ENCODE results near the gene DTWD2.

DNA sequence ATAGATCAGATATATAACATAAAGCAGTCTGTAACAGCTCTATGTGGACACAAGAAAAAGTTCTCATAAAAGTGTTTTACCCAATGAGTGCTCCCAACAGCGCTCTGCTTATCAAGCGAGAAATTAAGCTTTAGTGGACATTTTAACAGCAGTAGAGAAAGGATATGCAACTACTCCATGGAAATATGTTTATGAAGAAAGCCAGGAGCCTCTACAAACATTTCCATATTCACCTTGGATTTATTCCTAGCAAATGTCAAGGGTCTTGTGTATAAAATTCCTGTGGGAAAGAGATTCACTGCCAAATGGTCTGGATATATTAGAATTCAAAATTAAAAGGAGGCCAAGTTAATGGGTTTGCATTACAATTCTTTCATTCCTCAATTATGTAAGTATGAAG, 66.5 kb downstream of the DTWD2 start:
- TF ChIP-seq, protein P1, sequence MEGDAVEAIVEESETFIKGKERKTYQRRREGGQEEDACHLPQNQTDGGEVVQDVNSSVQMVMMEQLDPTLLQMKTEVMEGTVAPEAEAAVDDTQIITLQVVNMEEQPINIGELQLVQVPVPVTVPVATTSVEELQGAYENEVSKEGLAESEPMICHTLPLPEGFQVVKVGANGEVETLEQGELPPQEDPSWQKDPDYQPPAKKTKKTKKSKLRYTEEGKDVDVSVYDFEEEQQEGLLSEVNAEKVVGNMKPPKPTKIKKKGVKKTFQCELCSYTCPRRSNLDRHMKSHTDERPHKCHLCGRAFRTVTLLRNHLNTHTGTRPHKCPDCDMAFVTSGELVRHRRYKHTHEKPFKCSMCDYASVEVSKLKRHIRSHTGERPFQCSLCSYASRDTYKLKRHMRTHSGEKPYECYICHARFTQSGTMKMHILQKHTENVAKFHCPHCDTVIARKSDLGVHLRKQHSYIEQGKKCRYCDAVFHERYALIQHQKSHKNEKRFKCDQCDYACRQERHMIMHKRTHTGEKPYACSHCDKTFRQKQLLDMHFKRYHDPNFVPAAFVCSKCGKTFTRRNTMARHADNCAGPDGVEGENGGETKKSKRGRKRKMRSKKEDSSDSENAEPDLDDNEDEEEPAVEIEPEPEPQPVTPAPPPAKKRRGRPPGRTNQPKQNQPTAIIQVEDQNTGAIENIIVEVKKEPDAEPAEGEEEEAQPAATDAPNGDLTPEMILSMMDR (IDR thresholded peaks at IDR 0.05; ENCODE audit: low read depth, low read length): no peak
- no peak for TF ChIP-seq EZH2phosphoT487 (IDR thresholded peaks at IDR 0.05; ENCODE audit: low read depth)

Measured in OCI-LY3 (cell line).